ENCODE data around the gene SLC25A20.
A peak's percentile ranks its signal among the peaks of the same experiment; 100 is the strongest.

SLC25A20 gene

GRCh38 chr3:48897460-48898376, 964 bp downstream of the SLC25A20 start:
- no peak for DNase-seq (ENCODE audit: low read depth)

DNA sequence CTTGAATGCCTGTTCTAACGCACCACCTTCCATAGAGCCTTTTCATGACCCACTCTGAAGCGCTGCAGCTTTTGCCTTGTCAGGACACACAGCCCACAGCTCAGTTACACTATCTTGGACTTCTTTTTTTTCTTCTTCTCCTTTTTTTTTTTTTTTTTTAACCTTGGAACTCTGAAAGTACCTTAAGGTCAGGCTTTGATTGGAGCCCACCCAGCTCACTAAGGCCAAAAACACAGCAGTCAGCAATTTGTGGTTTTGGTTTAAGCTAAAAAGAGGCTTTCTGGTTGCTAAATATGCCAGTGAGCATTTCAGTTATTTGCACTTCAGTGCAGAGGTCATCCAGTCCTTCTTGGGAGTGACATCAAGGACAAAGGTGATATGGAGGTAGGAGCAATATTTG, 1.7 kb downstream of the SLC25A20 start:
- no peak for DNase-seq (ENCODE audit: low read depth)

- no peak for DNase-seq (ENCODE audit: low read depth)
Observed at GRCh38 chr3:48894516-48894915, 4.2 kb downstream of the SLC25A20 start.

DNA sequence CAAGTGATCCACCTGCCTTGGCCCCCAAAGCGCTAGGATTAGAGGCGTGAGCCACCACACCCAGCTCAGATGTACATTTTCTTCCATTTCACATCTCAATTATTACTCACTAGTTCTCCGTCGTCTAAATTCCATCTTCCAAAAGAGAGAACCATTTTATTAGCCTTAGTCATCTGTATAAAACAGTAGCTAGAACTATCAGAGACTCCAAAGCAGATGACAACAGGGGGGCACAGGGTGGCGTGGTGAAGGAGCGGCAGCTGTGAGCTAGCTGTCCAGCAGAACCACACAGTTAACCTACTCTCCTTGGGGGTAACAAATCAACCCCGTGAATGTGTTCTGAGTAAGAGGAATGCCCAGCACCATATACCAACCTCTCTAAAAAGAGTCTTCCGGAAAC, 7.1 kb downstream of the SLC25A20 start:
- no peak for DNase-seq (ENCODE audit: low read depth)

DNA sequence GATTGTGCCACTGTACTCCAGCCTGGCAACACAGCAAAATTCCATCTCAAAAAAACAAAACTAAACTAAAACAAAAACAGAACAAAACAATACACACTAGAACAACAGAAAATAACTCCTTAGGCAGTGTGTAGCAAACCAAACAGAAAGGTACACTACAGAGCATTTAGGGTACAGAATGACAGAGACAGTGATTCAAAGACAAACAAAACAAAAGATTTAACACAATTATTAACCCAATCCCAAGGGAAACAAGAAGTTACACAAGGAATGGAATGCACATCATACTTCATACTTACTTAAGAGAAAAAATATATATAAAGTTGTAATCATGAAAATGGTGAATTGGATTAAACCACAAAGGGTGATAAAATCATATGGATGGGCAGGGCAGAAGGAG, 12.9 kb downstream of the SLC25A20 start:
- DNase-seq (ENCODE audit: low read depth) = no peak

DNA sequence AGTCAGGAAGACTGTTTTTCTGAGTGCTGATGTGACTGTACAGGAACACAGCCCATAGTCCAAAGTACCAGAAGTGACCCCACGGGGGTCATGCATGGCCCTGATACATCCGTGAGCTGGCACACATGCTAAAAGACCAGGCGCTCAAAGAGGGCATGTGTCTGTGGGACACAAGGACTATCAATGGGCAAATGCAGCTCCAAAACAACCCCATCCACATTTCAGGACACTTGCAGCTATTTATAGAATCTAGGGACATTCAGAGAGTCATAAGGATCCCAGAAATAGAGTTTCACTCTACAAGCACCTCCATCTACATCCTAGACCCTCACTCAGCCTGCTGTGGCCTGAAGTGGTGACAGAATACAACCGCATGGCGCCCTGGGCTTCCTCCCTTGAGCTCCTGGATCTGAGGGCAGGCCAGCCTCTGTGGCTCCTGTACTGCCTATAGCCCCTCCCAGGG, 17.0 kb downstream of the SLC25A20 start:
- no peak for DNase-seq (ENCODE audit: low read depth)

GRCh38 chr3:48881006-48881405, 17.7 kb downstream of the SLC25A20 start:
- DNase-seq (ENCODE audit: low read depth) = no peak

GRCh38 chr3:48879994-48880377, 18.7 kb downstream of the SLC25A20 start:
- DNase-seq (ENCODE audit: low read depth) = no peak

DNA sequence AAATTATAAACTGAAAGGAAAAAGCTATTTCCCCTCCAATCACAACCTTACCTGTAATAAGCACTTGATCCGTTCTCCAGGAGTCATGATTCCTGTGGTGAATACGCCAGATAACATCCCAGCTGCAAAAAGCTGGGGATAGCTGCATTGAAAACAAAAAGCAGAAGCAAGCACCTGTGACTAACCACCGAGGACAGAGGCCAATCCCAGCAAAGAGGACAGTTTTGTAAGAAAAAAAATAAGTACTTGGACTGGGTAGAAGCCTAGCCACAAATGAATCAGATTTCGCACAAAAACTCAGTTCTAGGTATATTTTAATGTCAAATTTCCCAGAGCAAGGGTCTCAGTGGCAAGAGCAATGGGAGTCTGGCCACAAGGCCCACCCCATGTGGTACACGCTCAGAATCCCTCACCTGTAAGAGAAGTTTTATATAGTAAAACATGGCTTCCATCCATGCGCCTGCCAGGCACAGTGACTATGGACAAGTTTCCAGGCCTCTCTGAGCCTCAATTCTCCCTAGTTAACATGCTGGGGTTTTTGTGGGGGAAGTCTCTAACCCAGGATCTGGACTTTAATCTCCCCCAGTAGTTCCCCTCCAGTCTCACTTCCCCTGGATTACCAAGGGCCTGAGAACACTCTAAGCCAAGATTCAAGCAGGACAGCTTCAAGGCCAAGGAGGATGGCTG, 19.2 kb downstream of the SLC25A20 start:
- DNase-seq (ENCODE audit: low read depth) = no peak

GRCh38 chr3:48877671-48878070, 21.0 kb downstream of the SLC25A20 start:
- DNase-seq (ENCODE audit: low read depth) = no peak

GRCh38 chr3:48863122-48863521, 35.6 kb downstream of the SLC25A20 start:
- DNase-seq (ENCODE audit: low read depth) = no peak

DNA sequence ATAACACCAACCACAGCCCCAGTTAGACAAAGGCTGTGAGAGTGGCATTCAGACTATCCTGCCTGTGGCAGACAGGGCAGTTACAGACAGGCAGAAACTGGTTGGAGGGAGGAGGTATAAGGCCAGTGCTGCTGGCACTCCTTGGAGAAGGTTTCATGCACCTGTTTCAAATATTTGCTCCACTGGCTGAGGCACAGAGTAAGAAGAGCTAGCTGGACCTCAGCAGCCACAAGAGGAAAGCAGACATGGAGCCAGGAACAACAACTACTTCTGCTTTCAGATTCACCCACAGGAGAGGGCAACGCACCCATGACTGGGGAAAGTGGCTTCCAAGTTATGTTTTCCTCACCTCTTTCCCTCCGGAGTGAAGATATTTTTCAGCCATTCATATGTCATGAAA, 39.5 kb downstream of the SLC25A20 start:
- no peak for DNase-seq (ENCODE audit: low read depth)

DNA sequence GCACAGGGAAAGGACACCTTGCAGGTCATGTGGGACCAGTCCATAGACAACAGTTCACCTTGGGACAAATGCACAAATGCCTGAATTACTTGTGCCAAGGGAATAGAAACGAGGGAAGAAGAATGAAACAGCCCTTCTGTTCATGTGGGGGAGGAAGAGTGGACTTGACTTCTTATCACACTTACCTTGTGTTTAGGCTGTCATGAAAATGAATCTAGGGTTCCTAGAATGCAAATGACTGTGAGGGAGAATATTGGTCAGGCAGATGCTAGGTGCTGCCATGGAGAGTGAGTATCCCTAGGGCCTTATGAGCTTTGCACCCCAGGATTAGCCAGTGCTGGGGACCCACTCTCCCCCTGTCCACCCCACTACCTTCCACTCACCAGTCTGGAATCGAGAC, 40.0 kb downstream of the SLC25A20 start:
- no peak for DNase-seq (ENCODE audit: low read depth)

GRCh38 chr3:48857641-48858040, 41.0 kb downstream of the SLC25A20 start:
- DNase-seq (ENCODE audit: low read depth) = no peak

GRCh38 chr3:48856469-48856868, 42.2 kb downstream of the SLC25A20 start:
- no peak for DNase-seq (ENCODE audit: low read depth)

GRCh38 chr3:48855681-48856447, 42.8 kb downstream of the SLC25A20 start:
- DNase-seq (ENCODE audit: low read depth) = no peak

DNA sequence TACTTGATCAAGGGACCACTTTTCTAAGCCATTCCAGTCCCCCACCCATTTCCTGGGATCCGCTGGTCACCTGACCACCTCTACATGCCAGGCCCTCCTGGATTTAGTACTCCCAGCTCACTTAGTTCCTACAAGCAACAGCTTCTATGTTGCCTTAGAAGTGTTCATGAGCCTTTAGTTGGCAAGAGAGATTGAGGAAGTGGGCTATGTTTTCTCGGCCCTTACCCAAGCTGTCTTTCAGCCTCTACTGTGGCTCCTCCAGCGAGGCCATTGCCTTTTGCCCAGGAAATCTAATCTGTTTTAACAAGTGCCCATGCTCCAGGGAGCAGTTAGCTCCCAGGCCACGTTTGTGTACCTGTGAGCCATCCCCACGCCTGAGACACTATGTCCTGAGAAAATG, 46.5 kb downstream of the SLC25A20 start:
- DNase-seq (ENCODE audit: low read depth) = no peak

GRCh38 chr3:48851407-48851806, 47.3 kb downstream of the SLC25A20 start:
- DNase-seq (ENCODE audit: low read depth) = no peak

DNA sequence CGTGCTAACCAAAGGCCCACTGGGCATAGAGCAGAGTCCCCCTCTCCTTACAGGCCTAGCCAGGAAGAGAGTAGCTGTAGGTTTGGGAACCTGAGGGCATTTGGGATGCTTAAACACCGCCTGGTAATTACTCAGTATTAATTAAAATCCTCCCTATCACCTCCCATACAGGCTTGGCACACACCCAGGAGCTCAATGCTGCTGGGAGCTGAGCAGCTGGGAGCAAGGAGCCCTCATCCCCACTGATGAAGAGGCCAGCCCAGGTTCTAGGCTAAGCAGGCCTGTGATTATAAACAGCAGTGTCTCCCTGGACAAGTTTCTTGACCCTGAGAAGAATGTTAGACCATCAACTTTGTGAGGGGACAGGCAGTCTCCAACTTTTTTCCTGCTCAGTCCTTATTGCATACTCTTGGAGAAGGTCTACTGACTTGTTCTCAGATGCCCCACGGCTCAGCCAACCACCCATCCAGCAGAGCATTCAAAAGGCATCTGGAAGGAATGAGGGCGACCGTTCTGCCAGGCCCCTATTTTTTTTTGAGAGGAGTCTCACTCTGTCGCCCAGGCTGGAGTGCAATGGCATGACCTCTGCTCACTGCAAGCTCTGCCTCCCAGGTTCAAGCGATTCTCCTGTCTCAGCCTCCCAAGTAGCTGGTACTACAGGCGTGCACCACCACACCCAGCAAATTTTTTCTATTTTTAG, 49.7 kb downstream of the SLC25A20 start:
- DNase-seq (ENCODE audit: low read depth) = no peak

- DNase-seq (ENCODE audit: low read depth) = peak; percentile 51
Observed at GRCh38 chr3:48847504-48848423, 50.9 kb downstream of the SLC25A20 start, which contains the start of gene PRKAR2A. PRKAR2A (minus strand) TSS chr3:48847874; CDS start chr3:48847596, 278 bp downstream.
